ENCODE measurements around the gene NMT1.

The NMT1 gene

DNA sequence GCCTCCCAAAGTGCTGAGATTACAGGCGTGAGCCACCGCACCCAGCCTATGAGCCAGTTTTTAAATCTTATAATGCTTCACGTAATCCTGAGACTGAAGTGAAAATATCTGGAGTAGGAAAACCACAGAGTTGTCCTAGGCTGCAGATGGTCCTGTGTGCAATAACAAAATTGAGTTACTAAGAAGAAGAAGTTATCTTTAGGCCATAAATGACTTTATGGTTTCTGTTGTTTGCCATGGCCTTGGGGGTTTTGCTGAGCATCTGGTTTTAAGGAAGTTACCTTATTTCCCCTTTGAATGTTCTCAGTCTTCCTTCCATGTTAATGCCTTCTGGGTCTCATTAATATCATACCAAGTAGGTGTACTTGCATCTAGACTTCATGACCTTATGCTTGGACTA lies 16.5 kb downstream of the NMT1 start:
- TF ChIP-seq, protein P1, sequence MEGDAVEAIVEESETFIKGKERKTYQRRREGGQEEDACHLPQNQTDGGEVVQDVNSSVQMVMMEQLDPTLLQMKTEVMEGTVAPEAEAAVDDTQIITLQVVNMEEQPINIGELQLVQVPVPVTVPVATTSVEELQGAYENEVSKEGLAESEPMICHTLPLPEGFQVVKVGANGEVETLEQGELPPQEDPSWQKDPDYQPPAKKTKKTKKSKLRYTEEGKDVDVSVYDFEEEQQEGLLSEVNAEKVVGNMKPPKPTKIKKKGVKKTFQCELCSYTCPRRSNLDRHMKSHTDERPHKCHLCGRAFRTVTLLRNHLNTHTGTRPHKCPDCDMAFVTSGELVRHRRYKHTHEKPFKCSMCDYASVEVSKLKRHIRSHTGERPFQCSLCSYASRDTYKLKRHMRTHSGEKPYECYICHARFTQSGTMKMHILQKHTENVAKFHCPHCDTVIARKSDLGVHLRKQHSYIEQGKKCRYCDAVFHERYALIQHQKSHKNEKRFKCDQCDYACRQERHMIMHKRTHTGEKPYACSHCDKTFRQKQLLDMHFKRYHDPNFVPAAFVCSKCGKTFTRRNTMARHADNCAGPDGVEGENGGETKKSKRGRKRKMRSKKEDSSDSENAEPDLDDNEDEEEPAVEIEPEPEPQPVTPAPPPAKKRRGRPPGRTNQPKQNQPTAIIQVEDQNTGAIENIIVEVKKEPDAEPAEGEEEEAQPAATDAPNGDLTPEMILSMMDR (IDR thresholded peaks at IDR 0.05; ENCODE audit: extremely low read depth, insufficient read depth, missing control alignments), result no peak
- peak; percentile 59 for DNase-seq (ENCODE audit: low spot score)
- in situ Hi-C loops (cut with MboI; ENCODE audit: low pct_unique_long_range_greater_than_20kb, low sequenced_read_pairs, unreplicated experiment), result no loop called here

DNA sequence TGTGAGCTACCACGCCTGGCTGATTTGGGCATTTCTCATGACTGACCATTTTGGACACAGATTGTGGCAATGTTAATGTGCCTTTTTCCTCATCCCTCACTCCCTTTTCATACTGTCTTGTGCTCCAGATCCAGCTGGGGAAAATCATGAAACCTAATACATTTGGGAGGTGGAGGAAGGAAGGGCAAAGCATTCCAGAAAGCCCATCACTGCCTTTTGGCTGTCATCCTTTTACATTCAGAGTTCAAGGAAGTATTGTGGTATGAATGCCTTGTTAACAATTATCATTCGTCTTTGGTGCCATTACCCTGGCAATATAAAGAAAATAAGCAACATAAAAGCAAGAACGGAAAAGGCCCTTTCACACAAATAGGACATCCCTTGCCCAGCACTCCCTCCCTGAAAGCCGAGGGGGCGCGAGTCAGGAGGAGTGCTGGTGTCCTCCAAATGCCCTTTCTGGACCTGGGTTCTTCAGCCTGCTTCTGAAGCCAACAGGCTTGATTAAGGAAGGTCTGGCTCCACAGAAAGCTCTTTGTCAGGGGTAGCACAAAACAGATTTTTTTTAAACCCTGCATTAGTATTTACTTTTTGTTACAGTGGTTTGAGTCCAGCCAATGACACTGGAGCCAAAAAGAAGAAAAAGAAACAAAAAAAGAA lies 20.1 kb downstream of the NMT1 start:
- in situ Hi-C loops (cut with MboI; ENCODE audit: low pct_unique_long_range_greater_than_20kb, low sequenced_read_pairs, unreplicated experiment), result no loop called here
- no peak for DNase-seq (ENCODE audit: low spot score)
- TF ChIP-seq, protein P1 (IDR thresholded peaks at IDR 0.05; ENCODE audit: extremely low read depth, insufficient read depth, missing control alignments), result no peak

DNA sequence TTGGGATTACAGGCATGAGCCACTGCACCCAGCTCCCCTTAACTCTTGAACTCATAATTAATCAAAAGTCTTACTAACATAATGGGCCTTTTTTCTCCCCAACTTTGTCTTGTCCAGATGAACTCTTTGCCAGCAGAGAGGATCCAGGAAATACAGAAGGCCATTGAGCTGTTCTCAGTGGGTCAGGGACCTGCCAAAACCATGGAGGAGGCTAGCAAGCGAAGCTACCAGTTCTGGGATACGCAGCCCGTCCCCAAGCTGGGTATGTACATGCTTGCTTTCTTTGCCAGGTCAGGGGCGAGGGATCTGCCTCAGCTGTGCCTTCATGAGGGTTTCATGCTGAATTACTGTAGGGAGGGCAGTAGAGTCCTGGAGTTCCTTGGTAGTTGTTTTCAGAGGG lies 25.3 kb downstream of the NMT1 start:
- in situ Hi-C loops (cut with MboI; ENCODE audit: low pct_unique_long_range_greater_than_20kb, low sequenced_read_pairs, unreplicated experiment), result no loop called here
- TF ChIP-seq, protein P1 (IDR thresholded peaks at IDR 0.05; ENCODE audit: extremely low read depth, insufficient read depth, missing control alignments), result no peak
- DNase-seq (ENCODE audit: low spot score), result no peak

DNA sequence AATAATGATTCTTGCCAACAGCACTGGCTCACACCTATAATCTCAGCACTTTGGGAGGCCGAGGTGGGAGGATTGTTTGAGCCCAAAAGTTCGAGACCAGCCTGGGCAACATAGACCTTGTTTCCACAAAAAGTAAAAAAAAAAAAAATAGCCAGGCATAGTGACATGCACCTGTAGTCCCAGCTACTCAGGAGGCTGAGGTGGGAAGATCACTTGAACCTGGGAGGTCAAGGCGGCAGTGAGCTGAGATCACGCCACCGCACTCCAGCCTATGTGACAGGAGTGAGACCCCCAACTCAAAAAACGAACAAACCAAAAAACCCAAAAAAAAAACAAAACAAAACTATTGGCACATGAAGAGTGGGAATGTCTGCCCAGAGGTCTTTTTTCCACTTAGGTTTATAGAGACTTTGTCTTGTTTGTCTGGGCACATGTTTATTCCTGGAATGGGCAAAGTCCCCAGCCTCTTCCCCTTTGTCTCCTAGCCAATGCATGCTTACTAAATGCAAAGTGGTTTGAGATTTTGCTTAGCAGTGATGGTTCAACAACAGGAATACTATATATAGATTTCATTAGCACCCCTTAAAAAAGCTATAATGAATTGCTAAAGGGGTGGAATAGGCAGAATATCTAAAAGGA lies 25.9 kb downstream of the NMT1 start:
- TF ChIP-seq, protein P1 (IDR thresholded peaks at IDR 0.05; ENCODE audit: extremely low read depth, insufficient read depth, missing control alignments), result no peak
- in situ Hi-C loops (cut with MboI; ENCODE audit: low pct_unique_long_range_greater_than_20kb, low sequenced_read_pairs, unreplicated experiment), result no loop called here

DNA sequence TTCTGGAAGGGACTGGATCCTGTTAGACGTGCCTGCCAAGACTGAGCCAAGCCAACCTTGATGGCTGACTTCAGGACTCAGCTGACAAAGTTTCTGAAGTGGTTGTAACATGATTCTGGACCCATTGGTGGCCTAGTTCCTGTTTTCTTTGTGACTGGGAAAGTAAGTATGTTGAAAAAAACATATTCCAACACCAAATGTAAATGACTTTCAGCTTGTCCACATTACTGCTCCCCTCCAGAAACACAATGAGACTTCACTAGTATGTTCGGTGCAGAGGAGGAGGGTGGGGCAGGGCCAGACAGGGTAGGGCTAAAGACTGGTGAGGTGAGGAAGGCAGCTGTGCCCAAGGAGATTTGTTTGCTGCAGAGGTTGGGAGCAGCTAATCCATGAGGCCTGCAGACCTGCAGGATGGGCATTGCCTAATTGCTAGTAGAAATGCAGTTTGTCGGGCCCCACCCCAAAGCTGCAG lies 26.4 kb downstream of the NMT1 start:
- in situ Hi-C loops (cut with MboI; ENCODE audit: low pct_unique_long_range_greater_than_20kb, low sequenced_read_pairs, unreplicated experiment), result no loop called here
- no peak for DNase-seq (ENCODE audit: low spot score)

More for the DNA sequence above, 25.9 kb downstream of the NMT1 start:
- DNase-seq (ENCODE audit: low spot score), result no peak

DNA sequence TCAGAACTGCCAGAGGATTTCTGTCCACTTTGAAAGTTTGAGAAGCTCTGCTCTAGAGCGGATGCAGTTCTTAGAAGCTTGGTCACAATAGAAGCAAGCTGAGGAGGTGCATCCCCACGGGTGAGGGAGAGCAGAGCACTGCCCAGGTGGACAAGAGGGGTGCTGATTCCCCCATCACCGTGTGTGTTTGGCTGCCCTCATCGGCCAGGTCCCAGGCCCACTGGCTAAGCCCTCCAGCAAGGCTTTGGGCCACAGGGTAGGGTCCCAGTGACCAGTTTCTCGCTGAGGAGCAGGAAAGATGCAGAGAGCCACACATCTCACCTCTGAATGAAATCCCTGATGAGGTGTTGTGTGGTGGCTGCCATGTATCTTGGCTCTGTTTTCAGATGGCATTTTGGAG lies 26.9 kb downstream of the NMT1 start:
- TF ChIP-seq, protein P1 (IDR thresholded peaks at IDR 0.05; ENCODE audit: extremely low read depth, insufficient read depth, missing control alignments), result no peak
- in situ Hi-C loops (cut with MboI; ENCODE audit: low pct_unique_long_range_greater_than_20kb, low sequenced_read_pairs, unreplicated experiment), result no loop called here
- DNase-seq (ENCODE audit: low spot score), result no peak

More for the DNA sequence above, 26.4 kb downstream of the NMT1 start:
- TF ChIP-seq, protein P1 (IDR thresholded peaks at IDR 0.05; ENCODE audit: extremely low read depth, insufficient read depth, missing control alignments), result no peak

Data from GM13977 (cell line).